ENCODE data around the gene TRABD2B.

The TRABD2B gene

DNA sequence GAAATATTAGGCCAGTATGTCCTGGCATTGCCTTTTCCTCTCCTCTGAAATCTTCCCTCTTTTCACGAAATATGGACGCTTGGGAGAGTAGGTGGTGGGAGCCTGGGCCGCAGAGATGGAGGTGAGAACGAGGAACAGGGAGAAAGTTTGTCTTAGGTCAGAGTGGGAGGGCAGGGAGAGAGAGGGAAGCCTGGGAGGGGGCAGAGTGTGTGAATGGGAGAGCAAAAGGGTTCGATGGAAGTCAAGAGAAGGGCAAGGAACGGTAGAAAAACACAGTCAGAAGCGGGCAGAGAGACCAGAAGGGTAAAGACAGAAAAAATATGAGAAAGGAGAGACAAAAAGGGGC lies 1.2 kb downstream of the TRABD2B start (continued):
- TF ChIP-seq ZNF398 (tag by site-specific recombination; IDR thresholded peaks at IDR 0.05), result peak; percentile 94
- TF ChIP-seq ZNF133 (tag by site-specific recombination; IDR thresholded peaks at IDR 0.05), result no peak
- no peak for TF ChIP-seq TRIM28 (IDR thresholded peaks at IDR 0.05; ENCODE audit: borderline replicate concordance, low read length)
- TF ChIP-seq, protein P1, sequence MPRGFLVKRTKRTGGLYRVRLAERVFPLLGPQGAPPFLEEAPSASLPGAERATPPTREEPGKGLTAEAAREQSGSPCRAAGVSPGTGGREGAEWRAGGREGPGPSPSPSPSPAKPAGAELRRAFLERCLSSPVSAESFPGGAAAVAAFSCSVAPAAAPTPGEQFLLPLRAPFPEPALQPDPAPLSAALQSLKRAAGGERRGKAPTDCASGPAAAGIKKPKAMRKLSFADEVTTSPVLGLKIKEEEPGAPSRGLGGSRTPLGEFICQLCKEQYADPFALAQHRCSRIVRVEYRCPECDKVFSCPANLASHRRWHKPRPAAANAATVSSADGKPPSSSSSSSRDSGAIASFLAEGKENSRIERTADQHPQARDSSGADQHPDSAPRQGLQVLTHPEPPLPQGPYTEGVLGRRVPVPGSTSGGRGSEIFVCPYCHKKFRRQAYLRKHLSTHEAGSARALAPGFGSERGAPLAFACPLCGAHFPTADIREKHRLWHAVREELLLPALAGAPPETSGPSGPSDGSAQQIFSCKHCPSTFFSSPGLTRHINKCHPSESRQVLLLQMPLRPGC (tag by site-specific recombination; IDR thresholded peaks at IDR 0.05), result no peak
- TF ChIP-seq ZNF426 (tag by site-specific recombination; IDR thresholded peaks at IDR 0.05), result no peak
- TF ChIP-seq ZNF529 (tag by site-specific recombination; IDR thresholded peaks at IDR 0.05; ENCODE audit: insufficient replicate concordance), result no peak
- TF ChIP-seq, protein P2, sequence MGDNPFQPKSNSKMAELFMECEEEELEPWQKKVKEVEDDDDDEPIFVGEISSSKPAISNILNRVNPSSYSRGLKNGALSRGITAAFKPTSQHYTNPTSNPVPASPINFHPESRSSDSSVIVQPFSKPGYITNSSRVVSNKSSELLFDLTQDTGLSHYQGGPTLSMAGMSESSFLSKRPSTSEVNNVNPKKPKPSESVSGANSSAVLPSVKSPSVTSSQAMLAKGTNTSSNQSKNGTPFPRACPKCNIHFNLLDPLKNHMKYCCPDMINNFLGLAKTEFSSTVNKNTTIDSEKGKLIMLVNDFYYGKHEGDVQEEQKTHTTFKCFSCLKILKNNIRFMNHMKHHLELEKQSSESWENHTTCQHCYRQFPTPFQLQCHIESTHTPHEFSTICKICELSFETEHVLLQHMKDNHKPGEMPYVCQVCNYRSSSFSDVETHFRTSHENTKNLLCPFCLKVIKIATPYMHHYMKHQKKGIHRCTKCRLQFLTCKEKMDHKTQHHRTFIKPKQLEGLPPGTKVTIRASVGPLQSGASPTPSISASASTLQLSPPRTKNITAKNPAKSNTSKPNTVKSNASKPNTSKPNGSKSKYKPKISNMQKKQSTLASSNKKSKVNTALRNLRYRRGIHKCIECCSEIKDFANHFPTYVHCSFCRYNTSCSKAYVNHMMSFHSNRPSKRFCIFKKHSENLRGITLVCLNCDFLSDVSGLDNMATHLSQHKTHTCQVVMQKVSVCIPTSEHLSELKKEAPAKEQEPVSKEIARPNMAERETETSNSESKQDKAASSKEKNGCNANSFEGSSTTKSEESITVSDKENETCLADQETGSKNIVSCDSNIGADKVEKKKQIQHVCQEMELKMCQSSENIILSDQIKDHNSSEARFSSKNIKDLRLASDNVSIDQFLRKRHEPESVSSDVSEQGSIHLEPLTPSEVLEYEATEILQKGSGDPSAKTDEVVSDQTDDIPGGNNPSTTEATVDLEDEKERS (tag by site-specific recombination; IDR thresholded peaks at IDR 0.05), result no peak
- TF ChIP-seq, protein P3, sequence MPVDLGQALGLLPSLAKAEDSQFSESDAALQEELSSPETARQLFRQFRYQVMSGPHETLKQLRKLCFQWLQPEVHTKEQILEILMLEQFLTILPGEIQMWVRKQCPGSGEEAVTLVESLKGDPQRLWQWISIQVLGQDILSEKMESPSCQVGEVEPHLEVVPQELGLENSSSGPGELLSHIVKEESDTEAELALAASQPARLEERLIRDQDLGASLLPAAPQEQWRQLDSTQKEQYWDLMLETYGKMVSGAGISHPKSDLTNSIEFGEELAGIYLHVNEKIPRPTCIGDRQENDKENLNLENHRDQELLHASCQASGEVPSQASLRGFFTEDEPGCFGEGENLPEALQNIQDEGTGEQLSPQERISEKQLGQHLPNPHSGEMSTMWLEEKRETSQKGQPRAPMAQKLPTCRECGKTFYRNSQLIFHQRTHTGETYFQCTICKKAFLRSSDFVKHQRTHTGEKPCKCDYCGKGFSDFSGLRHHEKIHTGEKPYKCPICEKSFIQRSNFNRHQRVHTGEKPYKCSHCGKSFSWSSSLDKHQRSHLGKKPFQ (tag by site-specific recombination; IDR thresholded peaks at IDR 0.05), result 0 out of 2 replicates have a peak, but pooled peaks have one; percentile 47
- TF ChIP-seq ZBTB48 (tag by site-specific recombination; IDR thresholded peaks at IDR 0.05), result peak; percentile 40
- no peak for TF ChIP-seq GLI4 (tag by site-specific recombination; IDR thresholded peaks at IDR 0.05)
- peak; percentile 94; the same call in 1 of the 2 replicates for TF ChIP-seq ZNF335 (tag by site-specific recombination; conservative IDR thresholded peaks at IDR 0.05)
- TF ChIP-seq ZNF394 (tag by site-specific recombination; IDR thresholded peaks at IDR 0.05; ENCODE audit: borderline replicate concordance), result no peak
- no peak for TF ChIP-seq ZNF530 (tag by site-specific recombination; IDR thresholded peaks at IDR 0.05; ENCODE audit: low read depth)
- no peak for TF ChIP-seq KLF8 (tag by site-specific recombination; IDR thresholded peaks at IDR 0.05)
- no peak for TF ChIP-seq ZBTB10 (tag by site-specific recombination; IDR thresholded peaks at IDR 0.05)
- TF ChIP-seq ZNF214 (tag by site-specific recombination; IDR thresholded peaks at IDR 0.05; ENCODE audit: borderline replicate concordance), result no peak
- TF ChIP-seq GLIS2 (tag by site-specific recombination; IDR thresholded peaks at IDR 0.05), result no peak
- TF ChIP-seq, protein P4, sequence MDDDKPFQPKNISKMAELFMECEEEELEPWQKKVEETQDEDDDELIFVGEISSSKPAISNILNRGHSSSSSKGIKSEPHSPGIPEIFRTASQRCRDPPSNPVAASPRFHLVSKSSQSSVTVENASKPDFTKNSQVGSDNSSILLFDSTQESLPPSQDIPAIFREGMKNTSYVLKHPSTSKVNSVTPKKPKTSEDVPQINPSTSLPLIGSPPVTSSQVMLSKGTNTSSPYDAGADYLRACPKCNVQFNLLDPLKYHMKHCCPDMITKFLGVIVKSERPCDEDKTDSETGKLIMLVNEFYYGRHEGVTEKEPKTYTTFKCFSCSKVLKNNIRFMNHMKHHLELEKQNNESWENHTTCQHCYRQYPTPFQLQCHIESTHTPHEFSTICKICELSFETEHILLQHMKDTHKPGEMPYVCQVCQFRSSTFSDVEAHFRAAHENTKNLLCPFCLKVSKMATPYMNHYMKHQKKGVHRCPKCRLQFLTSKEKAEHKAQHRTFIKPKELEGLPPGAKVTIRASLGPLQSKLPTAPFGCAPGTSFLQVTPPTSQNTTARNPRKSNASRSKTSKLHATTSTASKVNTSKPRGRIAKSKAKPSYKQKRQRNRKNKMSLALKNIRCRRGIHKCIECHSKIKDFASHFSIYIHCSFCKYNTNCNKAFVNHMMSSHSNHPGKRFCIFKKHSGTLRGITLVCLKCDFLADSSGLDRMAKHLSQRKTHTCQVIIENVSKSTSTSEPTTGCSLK (tag by site-specific recombination; IDR thresholded peaks at IDR 0.05), result no peak
- TF ChIP-seq PBX3 (CRISPR knock-in tag; IDR thresholded peaks at IDR 0.05), result no peak
- TF ChIP-seq ZNF211 (tag by site-specific recombination; IDR thresholded peaks at IDR 0.05; ENCODE audit: low read depth), result no peak
- TF ChIP-seq ZNF366 (tag by site-specific recombination; conservative IDR thresholded peaks at IDR 0.05), result peak; percentile 89
- no peak for TF ChIP-seq ZNF114 (tag by site-specific recombination; IDR thresholded peaks at IDR 0.05)
- TF ChIP-seq EGR2 (tag by site-specific recombination; IDR thresholded peaks at IDR 0.05; ENCODE audit: low read depth), result peak; percentile 51
- TF ChIP-seq ZNF792 (tag by site-specific recombination; IDR thresholded peaks at IDR 0.05), result no peak
- no peak for TF ChIP-seq ZNF624 (tag by site-specific recombination; IDR thresholded peaks at IDR 0.05)
- TF ChIP-seq ZFP69B (tag by site-specific recombination; IDR thresholded peaks at IDR 0.05), result no peak
- TF ChIP-seq ZFP3 (tag by site-specific recombination; IDR thresholded peaks at IDR 0.05; ENCODE audit: low read depth), result no peak
